Stimulated activated CD8-positive, alpha-beta memory T cell treated with anti-CD3 and anti-CD28 coated beads, Interleukin-4, amount 100 ng/mL, for 1 hour (primary cell): ENCODE data around the gene METTL25.

Source experiments
- DNase-seq, 2 donors: peaks; one replicate each; pipeline ENCODE4 v3.0.0-alpha.2; 2020; ENCODE audit warnings: low read depth in 2 of 2, low spot score in 1 of 2

Gene METTL25

DNA sequence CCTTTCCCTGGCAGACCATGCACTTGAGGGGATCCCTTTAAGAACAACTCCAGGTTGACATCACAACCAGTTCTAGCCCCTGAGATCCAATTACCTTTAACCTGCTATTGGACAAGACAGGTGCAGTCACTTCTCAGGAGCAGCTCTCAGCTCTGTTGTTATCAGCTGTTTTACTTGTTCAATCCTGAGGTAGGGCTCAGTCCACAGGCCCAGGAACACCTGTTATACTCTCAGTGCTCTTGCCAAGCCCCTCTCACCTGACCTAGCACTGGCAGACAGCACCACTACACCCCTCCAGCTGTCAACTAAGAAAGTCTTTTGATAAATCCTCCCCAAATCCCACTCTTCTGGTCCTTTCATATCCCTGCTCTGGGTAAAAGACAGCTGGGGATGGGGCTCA is 164.4 kb downstream of the METTL25 start:
- DNase-seq = no peak

DNA sequence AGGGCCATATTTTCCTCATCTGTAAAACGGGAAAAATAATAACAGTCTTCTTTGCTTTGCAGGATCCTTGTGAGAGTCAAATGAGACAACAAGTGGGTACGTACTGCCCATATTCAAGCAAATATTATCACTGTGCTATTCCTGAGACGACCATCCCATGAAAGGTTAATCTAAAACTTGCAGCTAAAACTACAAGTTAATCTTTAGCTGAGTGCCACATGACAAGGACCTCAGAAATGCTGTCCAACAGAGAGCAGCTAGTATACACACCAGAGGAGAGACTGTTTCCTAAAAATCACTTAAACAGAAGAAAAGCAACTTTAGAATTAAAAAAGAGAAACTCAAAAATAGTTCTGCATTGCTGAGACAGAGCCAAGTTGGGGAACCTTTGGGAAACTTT is 165.7 kb downstream of the METTL25 start:
- no peak for DNase-seq

DNA sequence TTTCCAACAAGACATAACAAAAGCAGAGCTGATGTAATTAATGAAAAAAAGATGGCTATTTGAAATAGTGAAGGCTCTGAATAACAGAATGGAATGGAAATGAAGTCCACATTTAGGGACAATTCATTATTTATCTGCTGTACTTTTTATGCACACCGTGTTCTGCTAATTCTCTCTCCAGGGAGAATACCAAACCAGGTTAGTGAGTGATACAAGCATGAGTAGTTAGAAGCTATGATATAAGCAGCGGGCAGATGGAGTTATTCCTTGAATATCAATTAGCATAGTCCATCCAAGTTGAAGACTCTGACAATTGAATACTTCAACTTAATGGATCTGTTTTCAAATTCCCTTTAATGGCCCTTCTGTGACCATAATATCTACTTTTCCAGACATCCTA is 166.3 kb downstream of the METTL25 start:
- DNase-seq = no peak

DNA sequence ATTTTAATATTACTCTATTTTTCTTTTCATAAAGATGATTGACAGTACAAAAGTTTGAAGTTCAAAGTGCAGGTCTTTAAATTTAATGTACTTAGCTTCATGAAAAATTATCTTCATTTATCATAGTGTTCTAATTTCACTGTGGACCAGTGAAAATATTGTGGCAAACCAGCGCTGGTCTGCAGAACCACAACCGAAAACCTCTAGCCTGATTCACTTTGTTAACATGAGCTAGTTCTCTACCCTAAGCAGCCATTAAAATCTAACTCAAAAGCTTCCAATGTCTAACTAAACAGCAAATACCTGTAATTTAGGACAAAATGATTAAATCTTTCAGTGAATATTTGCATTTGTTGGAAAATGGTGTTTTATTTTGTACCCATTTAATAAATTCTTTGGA is 167.3 kb downstream of the METTL25 start:
- DNase-seq = no peak

DNA sequence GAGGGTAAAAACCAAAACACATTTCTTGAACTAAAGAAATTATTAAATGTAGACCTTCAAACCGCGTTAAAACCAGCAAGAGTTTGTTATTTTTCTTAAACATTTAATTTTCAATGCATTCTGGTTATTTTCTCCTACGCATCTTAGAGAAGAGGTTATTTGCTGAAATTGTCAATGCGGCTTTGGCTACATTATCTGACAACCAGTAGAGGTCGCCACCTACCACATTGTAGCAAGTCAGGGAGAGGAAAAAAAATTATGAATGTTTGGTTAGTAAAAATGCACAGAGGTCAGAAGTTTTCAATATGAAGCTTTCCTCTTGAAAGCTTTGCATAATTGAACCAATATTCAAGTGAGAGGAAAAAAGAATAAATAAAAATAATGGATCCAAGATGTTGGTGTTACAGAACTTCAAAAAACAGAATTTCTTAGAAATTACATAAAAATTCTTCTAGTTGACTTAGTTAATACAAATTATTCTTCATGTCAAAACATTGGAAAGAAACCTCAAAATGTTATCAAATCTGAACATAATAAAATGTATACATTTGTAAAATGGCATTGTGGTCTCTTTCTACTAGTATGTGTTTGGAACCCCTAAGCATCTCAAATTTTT is 168.9 kb downstream of the METTL25 start:
- DNase-seq = no peak
